ENCODE data around the gene NDFIP1. TPM values are rescaled to one million over a fixed set of nuclear protein-coding genes. Genes with fewer than 3 reads are reported as not detected.

NDFIP1 gene
- total RNA-seq, 1 experiment from 2014 or later = 27.6 TPM

GRCh38 chr5:142191776-142192175 is 83.2 kb downstream of the NDFIP1 start (continued):
- TF ChIP-seq, protein P1, sequence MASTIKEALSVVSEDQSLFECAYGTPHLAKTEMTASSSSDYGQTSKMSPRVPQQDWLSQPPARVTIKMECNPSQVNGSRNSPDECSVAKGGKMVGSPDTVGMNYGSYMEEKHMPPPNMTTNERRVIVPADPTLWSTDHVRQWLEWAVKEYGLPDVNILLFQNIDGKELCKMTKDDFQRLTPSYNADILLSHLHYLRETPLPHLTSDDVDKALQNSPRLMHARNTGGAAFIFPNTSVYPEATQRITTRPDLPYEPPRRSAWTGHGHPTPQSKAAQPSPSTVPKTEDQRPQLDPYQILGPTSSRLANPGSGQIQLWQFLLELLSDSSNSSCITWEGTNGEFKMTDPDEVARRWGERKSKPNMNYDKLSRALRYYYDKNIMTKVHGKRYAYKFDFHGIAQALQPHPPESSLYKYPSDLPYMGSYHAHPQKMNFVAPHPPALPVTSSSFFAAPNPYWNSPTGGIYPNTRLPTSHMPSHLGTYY (CRISPR knock-in tag; IDR thresholded peaks at IDR 0.05) = no peak

- DNase-seq (ENCODE audit: low spot score) = no peak
- ChIA-PET CTCF (interaction anchor here (0.7 kb wide), 1 partner anchor 42 kb away, joined by 3 read pairs; no protein-coding TSS in a partner anchor), POLR2A (no interaction called here)
- Mint-ChIP-seq H3K27ac (no peak overlapping the region; the same call in 1 of the 2 replicates), H3K27me3 (ENCODE audit: low read depth) (no peaks in the 10 kb centered on the region), H3K4me1 (peaks cover 20% of the 10 kb centered on the region), H3K4me3 (no peak overlapping the region), H3K36me3 (no peaks in the 10 kb centered on the region), H3K9me3 (no peaks in the 10 kb centered on the region)
- ATAC-seq = no peak
- TF ChIP-seq EMX1 (CRISPR knock-in tag; IDR thresholded peaks at IDR 0.05) (no peak), PRDM15 (CRISPR knock-in tag; IDR thresholded peaks at IDR 0.05) (no peak), FOXP1 (CRISPR knock-in tag; IDR thresholded peaks at IDR 0.05; ENCODE audit: borderline replicate concordance) (no peak), ZNF317 (CRISPR knock-in tag; IDR thresholded peaks at IDR 0.05; ENCODE audit: borderline replicate concordance, low read depth) (no peak), TEAD4 (CRISPR knock-in tag; IDR thresholded peaks at IDR 0.05) (no peak), GABPB1 (CRISPR knock-in tag; IDR thresholded peaks at IDR 0.05) (no peak), ZNF138 (CRISPR knock-in tag; conservative IDR thresholded peaks at IDR 0.05) (no peak), MLX (CRISPR knock-in tag; IDR thresholded peaks at IDR 0.05) (no peak)
These were observed 83.9 kb downstream of the NDFIP1 start for GRCh38 chr5:142192286-142193113.

- Mint-ChIP-seq H3K27me3 (ENCODE audit: low read depth) (no peaks in the 10 kb centered on the region), H3K36me3 (no peaks in the 10 kb centered on the region), H3K4me1 (peaks cover 20% of the 10 kb centered on the region), H3K4me3 (no peak overlapping the region), H3K9me3 (no peaks in the 10 kb centered on the region), H3K27ac (no peak overlapping the region)
- ChIA-PET POLR2A (no interaction called here), CTCF (no interaction called here)
- DNase-seq (ENCODE audit: low spot score) (no peak), ATAC-seq (no peak)
- TF ChIP-seq ZNF416 (CRISPR knock-in tag; IDR thresholded peaks at IDR 0.05) (no peak), TP53 (CRISPR knock-in tag; IDR thresholded peaks at IDR 0.05) (no peak), ZBTB21 (CRISPR knock-in tag; IDR thresholded peaks at IDR 0.05; ENCODE audit: borderline replicate concordance) (no peak), MAX (CRISPR knock-in tag; IDR thresholded peaks at IDR 0.05) (no peak), ESRRA (CRISPR knock-in tag; IDR thresholded peaks at IDR 0.05; ENCODE audit: borderline replicate concordance) (no peak)
These were observed 84.5 kb downstream of the NDFIP1 start for GRCh38 chr5:142193114-142193428.

DNA sequence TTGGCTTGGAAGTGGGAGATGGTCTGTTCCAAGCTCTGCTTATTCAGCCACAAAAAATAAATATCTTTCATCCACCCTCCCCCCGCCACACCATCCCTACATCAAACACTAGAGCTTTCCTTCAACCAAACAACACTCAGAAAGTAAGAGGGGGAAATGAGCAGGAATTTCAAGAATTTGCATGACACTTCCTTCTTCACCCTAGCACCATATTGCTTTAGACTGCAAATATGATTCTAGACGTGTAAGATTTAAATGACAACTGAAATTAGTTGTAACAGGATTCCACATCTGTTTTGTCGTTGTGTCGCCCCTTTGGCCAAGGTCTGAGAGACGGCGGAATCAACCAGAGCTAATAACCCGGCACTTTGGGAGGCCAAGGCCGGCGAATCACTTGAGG is 88.5 kb downstream of the NDFIP1 start:
- ChIA-PET CTCF (interaction anchor here (0.9 to 1.5 kb wide), 2 partner anchors 23 to 26 kb away, joined by 3 to 4 read pairs; no protein-coding TSS in a partner anchor), POLR2A (no interaction called here)
- Mint-ChIP-seq H3K36me3 (no peaks in the 10 kb centered on the region), H3K4me1 (peaks cover 16% of the 10 kb centered on the region), H3K27me3 (ENCODE audit: low read depth) (no peaks in the 10 kb centered on the region; the same call in 1 of the 2 replicates), H3K4me3 (no peak overlapping the region), H3K9me3 (no peaks in the 10 kb centered on the region), H3K27ac (peak overlapping the region; percentile 86)
- ATAC-seq (peak; percentile 85), DNase-seq (ENCODE audit: low spot score) (no peak)
- TF ChIP-seq TEAD4 (CRISPR knock-in tag; IDR thresholded peaks at IDR 0.05) = no peak
- no peak for TF ChIP-seq CREB1 (CRISPR knock-in tag; IDR thresholded peaks at IDR 0.05)
- no peak for TF ChIP-seq OVOL2 (CRISPR knock-in tag; IDR thresholded peaks at IDR 0.05; ENCODE audit: borderline replicate concordance)
- TF ChIP-seq CBFB (CRISPR knock-in tag; IDR thresholded peaks at IDR 0.05; ENCODE audit: low read depth) = no peak
- TF ChIP-seq, protein P2, sequence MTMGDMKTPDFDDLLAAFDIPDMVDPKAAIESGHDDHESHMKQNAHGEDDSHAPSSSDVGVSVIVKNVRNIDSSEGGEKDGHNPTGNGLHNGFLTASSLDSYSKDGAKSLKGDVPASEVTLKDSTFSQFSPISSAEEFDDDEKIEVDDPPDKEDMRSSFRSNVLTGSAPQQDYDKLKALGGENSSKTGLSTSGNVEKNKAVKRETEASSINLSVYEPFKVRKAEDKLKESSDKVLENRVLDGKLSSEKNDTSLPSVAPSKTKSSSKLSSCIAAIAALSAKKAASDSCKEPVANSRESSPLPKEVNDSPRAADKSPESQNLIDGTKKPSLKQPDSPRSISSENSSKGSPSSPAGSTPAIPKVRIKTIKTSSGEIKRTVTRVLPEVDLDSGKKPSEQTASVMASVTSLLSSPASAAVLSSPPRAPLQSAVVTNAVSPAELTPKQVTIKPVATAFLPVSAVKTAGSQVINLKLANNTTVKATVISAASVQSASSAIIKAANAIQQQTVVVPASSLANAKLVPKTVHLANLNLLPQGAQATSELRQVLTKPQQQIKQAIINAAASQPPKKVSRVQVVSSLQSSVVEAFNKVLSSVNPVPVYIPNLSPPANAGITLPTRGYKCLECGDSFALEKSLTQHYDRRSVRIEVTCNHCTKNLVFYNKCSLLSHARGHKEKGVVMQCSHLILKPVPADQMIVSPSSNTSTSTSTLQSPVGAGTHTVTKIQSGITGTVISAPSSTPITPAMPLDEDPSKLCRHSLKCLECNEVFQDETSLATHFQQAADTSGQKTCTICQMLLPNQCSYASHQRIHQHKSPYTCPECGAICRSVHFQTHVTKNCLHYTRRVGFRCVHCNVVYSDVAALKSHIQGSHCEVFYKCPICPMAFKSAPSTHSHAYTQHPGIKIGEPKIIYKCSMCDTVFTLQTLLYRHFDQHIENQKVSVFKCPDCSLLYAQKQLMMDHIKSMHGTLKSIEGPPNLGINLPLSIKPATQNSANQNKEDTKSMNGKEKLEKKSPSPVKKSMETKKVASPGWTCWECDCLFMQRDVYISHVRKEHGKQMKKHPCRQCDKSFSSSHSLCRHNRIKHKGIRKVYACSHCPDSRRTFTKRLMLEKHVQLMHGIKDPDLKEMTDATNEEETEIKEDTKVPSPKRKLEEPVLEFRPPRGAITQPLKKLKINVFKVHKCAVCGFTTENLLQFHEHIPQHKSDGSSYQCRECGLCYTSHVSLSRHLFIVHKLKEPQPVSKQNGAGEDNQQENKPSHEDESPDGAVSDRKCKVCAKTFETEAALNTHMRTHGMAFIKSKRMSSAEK (CRISPR knock-in tag; IDR thresholded peaks at IDR 0.05; ENCODE audit: borderline replicate concordance) = no peak
